ENCODE results near the gene PER1.

The PER1 gene

DNA sequence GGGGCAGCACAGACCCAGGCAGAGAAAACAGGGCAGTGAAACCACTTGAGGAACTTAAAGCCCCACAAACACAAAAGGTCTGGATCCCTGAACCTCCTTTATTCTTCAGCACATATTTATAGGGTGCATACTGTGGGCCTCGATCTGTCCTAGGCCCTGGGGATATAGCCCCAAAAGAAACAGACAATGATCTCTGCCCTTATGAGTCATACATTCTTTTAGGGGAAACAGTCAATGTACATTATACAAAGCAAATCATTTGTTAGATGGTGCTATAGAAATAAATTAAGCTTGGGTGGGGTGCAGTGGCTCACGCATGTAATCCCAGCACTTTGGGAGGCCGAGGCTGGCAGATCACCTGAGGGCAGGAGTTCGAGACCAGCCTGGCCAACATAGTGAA is 18.3 kb downstream of the PER1 start:
- no peak for DNase-seq (ENCODE audit: insufficient read length, low spot score)
- no peak for FAIRE-seq
- TF ChIP-seq POLR2A (IDR thresholded peaks at IDR 0.05; ENCODE audit: low read depth, low read length), result no peak

- DNase-seq (ENCODE audit: insufficient read length, low spot score) (no peak), FAIRE-seq (no peak)
- TF ChIP-seq POLR2A (IDR thresholded peaks at IDR 0.05; ENCODE audit: low read depth, low read length), result no peak
These were observed 18.8 kb downstream of the PER1 start for GRCh38 chr17:8133399-8133798.

GRCh38 chr17:8131844-8132441 is 20.3 kb downstream of the PER1 start:
- DNase-seq (ENCODE audit: insufficient read length, low spot score) (no peak), FAIRE-seq (peak; percentile 6)
- no peak for TF ChIP-seq POLR2A (IDR thresholded peaks at IDR 0.05; ENCODE audit: low read depth, low read length)

- DNase-seq (ENCODE audit: insufficient read length, low spot score), result no peak
- FAIRE-seq, result no peak
- no peak for TF ChIP-seq POLR2A (IDR thresholded peaks at IDR 0.05; ENCODE audit: low read depth, low read length)
These were observed 23.9 kb downstream of the PER1 start for GRCh38 chr17:8128125-8128784.

DNA sequence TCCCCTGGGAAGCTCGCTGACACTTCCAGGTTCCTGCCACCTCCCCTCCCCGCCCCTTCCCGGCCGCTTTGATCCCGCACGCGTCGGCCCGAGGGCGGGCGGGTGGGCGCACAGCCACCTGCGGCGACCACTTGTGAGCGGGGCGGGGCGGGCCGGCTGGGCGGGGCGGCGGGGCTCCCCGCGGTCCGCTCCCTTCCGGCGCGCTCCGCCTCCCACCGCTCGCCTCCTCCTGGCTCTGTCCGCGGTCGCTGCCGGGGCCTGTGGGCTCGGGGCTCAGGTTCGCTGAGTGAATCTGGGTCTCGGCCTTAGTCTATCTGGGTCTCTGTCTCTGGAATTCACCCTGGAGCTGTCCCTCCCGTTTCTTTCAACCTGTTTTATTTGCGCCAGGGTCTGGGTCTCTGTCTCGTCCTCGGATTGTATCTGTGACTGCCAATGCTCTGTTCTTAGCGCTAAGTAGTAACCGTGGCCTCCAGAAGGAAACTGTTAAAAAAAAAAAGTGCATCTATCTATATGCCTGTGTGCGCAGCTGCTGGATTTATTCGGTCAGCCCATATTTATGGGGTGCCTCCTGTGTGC is 25.6 kb downstream of the PER1 start:
- no peak for DNase-seq (ENCODE audit: insufficient read length, low spot score)
- TF ChIP-seq POLR2A (IDR thresholded peaks at IDR 0.05; ENCODE audit: low read depth, low read length), result no peak
- FAIRE-seq, result no peak

GRCh38 chr17:8125947-8126490 is 26.2 kb downstream of the PER1 start:
- no peak for FAIRE-seq
- no peak for DNase-seq (ENCODE audit: insufficient read length, low spot score)
- no peak for TF ChIP-seq POLR2A (IDR thresholded peaks at IDR 0.05; ENCODE audit: low read depth, low read length)

- FAIRE-seq, result no peak
- no peak for TF ChIP-seq POLR2A (IDR thresholded peaks at IDR 0.05; ENCODE audit: low read depth, low read length)
- no peak for DNase-seq (ENCODE audit: insufficient read length, low spot score)
These were observed 26.9 kb downstream of the PER1 start for GRCh38 chr17:8125154-8125946.

DNA sequence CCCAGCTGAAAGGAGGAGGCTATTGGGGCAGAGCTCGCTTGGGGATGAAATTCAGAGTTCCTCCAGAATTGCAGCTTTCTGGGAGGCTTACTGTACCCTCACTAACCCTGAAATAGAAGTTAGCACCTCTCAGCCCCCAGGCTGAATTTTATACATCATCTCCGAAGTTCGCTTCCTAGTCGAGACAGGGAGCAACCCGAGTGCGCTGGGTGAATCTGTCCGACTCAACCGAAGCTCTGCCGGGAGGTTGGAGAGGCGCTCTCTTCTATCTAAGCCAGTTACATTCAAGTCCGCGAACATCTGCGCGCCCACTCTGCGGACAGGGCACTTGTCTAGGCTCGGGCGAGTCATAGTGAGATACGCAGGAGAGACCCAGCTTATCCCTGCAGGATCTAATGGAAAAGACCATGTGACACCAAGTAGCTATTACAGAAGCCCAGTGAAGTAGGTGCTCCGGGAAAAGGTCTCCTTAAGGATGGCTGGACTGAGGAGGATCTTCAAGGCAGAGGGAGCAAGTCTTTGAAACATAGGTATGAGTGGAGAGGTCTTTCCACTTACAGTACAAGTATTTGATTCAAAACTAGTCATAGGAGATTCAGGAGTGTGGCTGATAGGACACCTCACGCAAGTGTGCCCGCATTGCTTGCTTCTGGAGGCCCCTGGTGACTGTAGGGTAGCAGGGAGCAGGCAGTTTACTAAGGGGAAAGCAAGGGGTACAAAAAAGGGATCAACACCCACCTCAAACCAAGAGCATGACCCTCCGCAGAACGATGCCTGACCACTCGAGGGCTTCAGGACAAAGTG is 27.7 kb downstream of the PER1 start:
- no peak for DNase-seq (ENCODE audit: insufficient read length, low spot score)
- FAIRE-seq, result no peak
- TF ChIP-seq POLR2A (IDR thresholded peaks at IDR 0.05; ENCODE audit: low read depth, low read length), result no peak

DNA sequence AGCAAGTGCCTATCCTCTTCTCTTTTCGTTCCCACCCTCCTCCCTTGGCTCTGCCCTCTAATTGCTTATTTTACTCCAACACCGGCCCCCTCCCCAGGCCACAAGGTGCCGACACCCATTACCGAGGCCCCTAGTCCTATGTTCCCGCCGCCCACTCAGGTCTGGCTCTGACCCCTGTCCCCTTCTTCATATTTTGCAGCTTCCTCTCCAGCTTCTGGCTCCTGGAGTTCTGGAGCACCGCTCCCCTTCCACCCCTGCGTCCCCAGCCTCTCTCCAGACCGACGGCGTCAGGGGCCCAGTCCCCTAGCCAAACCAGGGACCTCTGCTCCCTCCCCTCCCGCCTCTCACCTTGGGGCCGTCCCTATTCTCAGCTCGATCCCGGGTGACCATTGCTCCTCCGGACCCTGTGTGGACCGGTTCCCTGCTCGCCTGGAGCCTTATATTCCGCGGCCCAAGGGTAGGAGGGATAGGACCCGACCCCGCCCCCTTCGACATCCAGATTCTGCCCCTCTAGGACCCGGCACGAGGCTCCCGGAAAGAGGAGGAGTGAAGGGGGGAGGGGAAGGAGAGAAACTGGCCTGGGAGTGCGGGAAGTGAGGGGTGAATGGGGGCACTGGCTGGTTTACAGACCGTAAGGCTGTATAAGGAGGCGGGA is 28.4 kb downstream of the PER1 start, which contains the start of gene HES7:
HES7 (minus strand) TSS at position 412 of the 655 bp plus-strand sequence; CDS start at position 390, 22 bp downstream.
- no peak for TF ChIP-seq POLR2A (IDR thresholded peaks at IDR 0.05; ENCODE audit: low read depth, low read length)
- no peak for DNase-seq (ENCODE audit: insufficient read length, low spot score)
- no peak for FAIRE-seq

DNA sequence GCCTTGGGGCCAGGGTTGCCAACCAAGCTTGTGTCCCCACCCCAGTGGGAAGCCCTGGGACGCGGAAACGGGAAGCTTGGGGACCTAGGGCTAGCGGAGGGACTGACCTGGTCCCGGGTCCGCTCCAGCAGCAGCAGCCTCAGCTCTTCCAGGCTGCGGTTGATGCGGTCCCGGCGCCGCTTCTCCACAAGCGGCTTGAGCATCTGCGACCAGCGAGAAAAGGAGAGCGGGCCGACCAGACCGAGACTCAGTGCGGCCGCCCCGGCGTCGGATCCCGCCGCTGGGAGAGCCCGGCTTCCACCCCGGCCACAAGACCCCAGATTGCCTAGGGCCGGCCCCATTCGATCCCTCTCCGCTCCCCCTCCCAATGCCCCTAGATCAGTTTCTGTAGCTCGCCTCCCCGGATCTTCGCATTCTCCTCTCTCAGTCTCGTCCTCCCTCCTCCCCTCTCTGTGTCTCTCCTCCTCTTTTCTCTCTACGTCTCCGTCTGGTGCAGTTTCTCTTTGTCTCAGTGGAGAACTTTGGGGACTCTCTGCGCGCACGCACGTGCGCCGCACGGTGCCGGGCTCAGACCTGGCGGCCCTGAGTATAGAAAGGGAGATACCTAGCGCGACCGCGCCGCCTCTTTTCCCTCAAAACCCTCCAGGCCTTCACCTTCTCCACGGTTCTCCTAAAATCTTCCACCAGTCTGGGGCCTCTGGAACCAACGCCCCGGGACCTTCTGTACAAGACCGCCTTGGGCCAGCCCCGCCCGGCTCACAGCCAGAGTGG is 29.1 kb downstream of the PER1 start:
- no peak for TF ChIP-seq POLR2A (IDR thresholded peaks at IDR 0.05; ENCODE audit: low read depth, low read length)
- FAIRE-seq (no peak), DNase-seq (ENCODE audit: insufficient read length, low spot score) (no peak)

DNA sequence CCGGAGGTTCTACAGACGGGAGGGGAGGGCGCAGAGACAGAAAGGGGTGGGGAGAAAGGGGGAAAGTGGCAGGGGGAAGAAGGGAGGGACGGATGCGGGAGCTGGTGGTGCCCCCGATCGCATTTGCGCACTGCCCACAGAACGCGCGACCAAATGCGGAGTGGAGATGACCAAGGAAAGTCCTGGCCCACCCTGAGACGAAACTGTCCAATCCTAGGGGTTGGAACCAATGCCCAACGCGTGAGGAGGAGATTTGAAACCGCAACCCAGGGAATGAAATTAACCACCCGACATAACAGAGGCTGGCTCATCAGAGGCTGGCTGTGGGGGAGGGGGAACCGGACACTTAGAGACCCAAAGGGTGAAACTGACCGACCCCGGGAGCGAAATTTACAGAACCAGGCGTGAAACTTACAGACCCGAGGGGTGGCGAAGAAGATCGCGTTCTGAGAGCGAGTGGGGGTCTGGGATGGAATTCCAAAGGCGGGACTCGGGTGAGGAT is 29.7 kb downstream of the PER1 start:
- no peak for DNase-seq (ENCODE audit: insufficient read length, low spot score)
- TF ChIP-seq POLR2A (IDR thresholded peaks at IDR 0.05; ENCODE audit: low read depth, low read length), result no peak
- no peak for FAIRE-seq
